Measurements from ENCODE around the gene CTSW. TPM values are rescaled to one million over a fixed set of nuclear protein-coding genes. Genes with fewer than 3 reads are reported as not detected.

CTSW gene
- total RNA-seq, 1 experiment from 2014 or later = not detected

DNA sequence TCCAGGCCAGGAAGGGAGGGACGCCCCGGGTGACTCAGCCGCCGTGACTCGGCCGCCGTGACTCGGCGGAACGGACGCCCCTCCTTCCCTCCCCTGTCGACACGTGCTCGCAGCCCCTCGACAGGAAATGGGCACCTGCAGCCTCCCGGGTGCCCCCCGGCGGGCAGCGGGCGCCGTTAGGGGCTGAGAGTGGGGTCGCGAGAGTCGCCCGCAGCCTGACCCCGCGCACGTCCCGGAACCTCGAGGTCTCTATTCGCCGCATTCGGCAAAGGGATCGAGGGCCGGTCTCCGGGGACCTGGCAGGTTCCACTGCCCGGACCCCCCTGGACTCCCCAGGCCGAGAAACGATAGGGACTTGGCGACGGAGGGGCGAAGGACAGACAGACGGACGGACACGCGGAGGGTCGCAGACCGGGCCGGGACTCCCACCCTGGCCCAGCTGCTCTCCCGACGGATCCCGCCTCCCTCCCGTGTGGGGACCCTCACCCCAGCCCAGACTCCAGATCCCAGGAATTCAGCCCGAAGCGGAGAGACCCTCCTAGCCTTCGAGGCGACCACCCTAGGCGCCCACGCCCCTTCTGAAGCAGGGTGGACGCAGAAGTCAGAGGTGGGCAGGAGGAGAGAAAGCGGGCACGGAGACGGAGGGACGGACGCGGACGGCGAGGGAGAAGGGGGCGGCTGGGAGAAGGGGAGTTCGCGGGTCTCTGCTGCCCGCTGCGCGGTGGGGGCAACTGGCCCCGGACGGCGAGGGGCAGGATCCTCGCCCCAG lies 19.9 kb downstream of the CTSW start:
- Histone ChIP-seq H3K4me3 (ENCODE audit: low read depth in 2 of 2, low read length in 2 of 2) (peak overlapping the region; percentile 82 to 89), H3K27me3 (ENCODE audit: control insufficient read depth, insufficient read depth, low read length) (no peaks in the 10 kb centered on the region), H3K36me3 (ENCODE audit: control insufficient read depth, insufficient read depth, low read length) (no peaks in the 10 kb centered on the region; the same call in 1 of the 2 replicates), H3K9me3 (ENCODE audit: control insufficient read depth, insufficient read depth, low read depth, low read length) (no peaks in the 10 kb centered on the region), H3K27ac (ENCODE audit: low read length) (peak overlapping the region; percentile 87), H3K4me1 (ENCODE audit: control insufficient read depth, insufficient read depth, low read length) (peaks cover 65% of the 10 kb centered on the region)
- ATAC-seq (peak; percentile 19), DNase-seq (ENCODE audit: low read depth, low spot score) (no peak)
- ChIA-PET POLR2A (interaction anchor here (0.5 to 3.2 kb wide), 7 partner anchors 9 to 125 kb away, joined by 3 to 20 read pairs (median 7); partner anchors contain the start of gene CCDC85B), CTCF (interaction anchor here (0.7 kb wide), 1 partner anchor 15 kb away, joined by 10 read pairs; no protein-coding TSS in a partner anchor)
- no TSS peak for BruUV-seq (replicated peaks)
- in situ Hi-C loops (cut with HindIII; ENCODE audit: low pct_unique_long_range_greater_than_20kb, low sequenced_read_pairs) = no loop called here
- TF ChIP-seq SIN3A (IDR thresholded peaks at IDR 0.05; ENCODE audit: borderline replicate concordance, insufficient read depth, low read depth, low read length) (no peak), POLR2AphosphoS5 (IDR thresholded peaks at IDR 0.05; ENCODE audit: low read depth, low read length) (peak; percentile 65), TCF7L2 (IDR thresholded peaks at IDR 0.05; ENCODE audit: low read depth, low read length) (no peak)
- TF ChIP-seq, protein P1, sequence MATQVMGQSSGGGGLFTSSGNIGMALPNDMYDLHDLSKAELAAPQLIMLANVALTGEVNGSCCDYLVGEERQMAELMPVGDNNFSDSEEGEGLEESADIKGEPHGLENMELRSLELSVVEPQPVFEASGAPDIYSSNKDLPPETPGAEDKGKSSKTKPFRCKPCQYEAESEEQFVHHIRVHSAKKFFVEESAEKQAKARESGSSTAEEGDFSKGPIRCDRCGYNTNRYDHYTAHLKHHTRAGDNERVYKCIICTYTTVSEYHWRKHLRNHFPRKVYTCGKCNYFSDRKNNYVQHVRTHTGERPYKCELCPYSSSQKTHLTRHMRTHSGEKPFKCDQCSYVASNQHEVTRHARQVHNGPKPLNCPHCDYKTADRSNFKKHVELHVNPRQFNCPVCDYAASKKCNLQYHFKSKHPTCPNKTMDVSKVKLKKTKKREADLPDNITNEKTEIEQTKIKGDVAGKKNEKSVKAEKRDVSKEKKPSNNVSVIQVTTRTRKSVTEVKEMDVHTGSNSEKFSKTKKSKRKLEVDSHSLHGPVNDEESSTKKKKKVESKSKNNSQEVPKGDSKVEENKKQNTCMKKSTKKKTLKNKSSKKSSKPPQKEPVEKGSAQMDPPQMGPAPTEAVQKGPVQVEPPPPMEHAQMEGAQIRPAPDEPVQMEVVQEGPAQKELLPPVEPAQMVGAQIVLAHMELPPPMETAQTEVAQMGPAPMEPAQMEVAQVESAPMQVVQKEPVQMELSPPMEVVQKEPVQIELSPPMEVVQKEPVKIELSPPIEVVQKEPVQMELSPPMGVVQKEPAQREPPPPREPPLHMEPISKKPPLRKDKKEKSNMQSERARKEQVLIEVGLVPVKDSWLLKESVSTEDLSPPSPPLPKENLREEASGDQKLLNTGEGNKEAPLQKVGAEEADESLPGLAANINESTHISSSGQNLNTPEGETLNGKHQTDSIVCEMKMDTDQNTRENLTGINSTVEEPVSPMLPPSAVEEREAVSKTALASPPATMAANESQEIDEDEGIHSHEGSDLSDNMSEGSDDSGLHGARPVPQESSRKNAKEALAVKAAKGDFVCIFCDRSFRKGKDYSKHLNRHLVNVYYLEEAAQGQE (IDR thresholded peaks at IDR 0.05; ENCODE audit: insufficient read depth in 1 of 2, low read depth in 2 of 2, low read length in 1 of 2) = no peak
- TF ChIP-seq, protein P2, sequence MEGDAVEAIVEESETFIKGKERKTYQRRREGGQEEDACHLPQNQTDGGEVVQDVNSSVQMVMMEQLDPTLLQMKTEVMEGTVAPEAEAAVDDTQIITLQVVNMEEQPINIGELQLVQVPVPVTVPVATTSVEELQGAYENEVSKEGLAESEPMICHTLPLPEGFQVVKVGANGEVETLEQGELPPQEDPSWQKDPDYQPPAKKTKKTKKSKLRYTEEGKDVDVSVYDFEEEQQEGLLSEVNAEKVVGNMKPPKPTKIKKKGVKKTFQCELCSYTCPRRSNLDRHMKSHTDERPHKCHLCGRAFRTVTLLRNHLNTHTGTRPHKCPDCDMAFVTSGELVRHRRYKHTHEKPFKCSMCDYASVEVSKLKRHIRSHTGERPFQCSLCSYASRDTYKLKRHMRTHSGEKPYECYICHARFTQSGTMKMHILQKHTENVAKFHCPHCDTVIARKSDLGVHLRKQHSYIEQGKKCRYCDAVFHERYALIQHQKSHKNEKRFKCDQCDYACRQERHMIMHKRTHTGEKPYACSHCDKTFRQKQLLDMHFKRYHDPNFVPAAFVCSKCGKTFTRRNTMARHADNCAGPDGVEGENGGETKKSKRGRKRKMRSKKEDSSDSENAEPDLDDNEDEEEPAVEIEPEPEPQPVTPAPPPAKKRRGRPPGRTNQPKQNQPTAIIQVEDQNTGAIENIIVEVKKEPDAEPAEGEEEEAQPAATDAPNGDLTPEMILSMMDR (IDR thresholded peaks at IDR 0.05) = no peak
- intact Hi-C loops (cut with micrococcal nuclease; ENCODE audit: unreplicated experiment) = no loop called here

DNA sequence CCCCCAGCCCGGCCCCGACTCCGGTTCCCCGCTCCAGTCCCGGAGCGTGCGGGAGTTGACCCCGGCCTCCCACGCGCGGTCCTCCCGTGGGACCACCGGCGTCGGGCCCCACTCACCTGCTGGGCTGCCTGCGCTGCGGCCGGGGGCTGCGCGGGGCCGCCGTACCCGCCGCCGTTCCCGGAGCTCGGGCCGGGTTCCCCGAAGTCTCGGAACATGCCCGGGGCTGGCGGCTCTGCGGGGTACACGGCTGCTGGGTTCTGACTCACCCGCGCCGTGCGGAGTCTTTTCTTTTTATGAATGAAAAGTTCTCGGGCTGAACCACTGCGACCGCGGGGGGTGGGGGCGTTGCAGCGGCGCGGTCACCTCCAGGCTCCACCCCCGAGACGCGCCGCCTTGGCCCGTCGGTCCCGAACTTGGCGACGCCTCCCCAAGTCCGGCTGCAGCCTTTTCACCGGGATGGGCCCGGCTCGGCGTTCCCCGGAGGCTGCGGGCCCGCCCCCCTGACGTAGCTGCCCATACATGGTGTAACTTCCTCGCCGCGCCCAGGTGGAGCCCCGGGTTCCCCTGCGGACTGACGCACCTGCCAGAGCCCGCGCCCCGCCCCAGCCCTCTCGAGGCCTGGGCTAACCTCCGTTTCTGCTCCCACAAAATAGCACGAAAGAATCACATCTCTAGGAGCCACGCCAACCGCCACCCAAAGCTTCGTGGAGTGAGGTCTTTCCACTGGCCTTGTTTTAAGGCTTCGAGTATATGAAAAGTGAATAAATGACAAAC lies 20.7 kb downstream of the CTSW start, which contains the start of gene FOSL1:
Gene FOSL1 (minus strand): TSS at position 264 of the 774 bp plus-strand sequence. CDS start 49 bp downstream, at position 215.
- DNase-seq (ENCODE audit: low read depth, low spot score) (no peak), ATAC-seq (peak; percentile 69)
- Histone ChIP-seq H3K4me1 (ENCODE audit: control insufficient read depth, insufficient read depth, low read length) (peaks cover 58% of the 10 kb centered on the region), H3K27ac (ENCODE audit: low read length) (peak within 1 kb of the TSS; percentile 99), H3K9me3 (ENCODE audit: control insufficient read depth, insufficient read depth, low read depth, low read length) (no peaks in the 10 kb centered on the region), H3K27me3 (ENCODE audit: control insufficient read depth, insufficient read depth, low read length) (no peaks in the 10 kb centered on the region), H3K4me3 (ENCODE audit: low read depth in 2 of 2, low read length in 2 of 2) (peak within 1 kb of the TSS; percentile 82 to 89), H3K36me3 (ENCODE audit: control insufficient read depth, insufficient read depth, low read length) (no peaks in the 10 kb centered on the region; the same call in 1 of the 2 replicates)
- intact Hi-C loops (cut with micrococcal nuclease; ENCODE audit: unreplicated experiment) (no loop called here), in situ Hi-C loops (cut with HindIII; ENCODE audit: low pct_unique_long_range_greater_than_20kb, low sequenced_read_pairs) (no loop called here)
- ChIA-PET POLR2A (interaction anchor here (0.6 to 3.4 kb wide), 11 partner anchors 10 to 1899 kb away, joined by 3 to 35 read pairs (median 3); partner anchors contain the start of genes CCDC85B and FIBP), CTCF (interaction anchor here (0.5 to 1.2 kb wide), 3 partner anchors 12 to 166 kb away, joined by 4 to 11 read pairs (median 8); partner anchors contain the start of gene FIBP)
- TF ChIP-seq, protein P2 (IDR thresholded peaks at IDR 0.05) = no peak
- TF ChIP-seq POLR2AphosphoS5 (IDR thresholded peaks at IDR 0.05; ENCODE audit: low read depth, low read length) = peak; percentile 99
- peak; percentile 98; the same call in 1 of the 2 replicates for TF ChIP-seq SIN3A (IDR thresholded peaks at IDR 0.05; ENCODE audit: borderline replicate concordance, insufficient read depth, low read depth, low read length)
- TF ChIP-seq, protein P1 (IDR thresholded peaks at IDR 0.05; ENCODE audit: insufficient read depth in 1 of 2, low read depth in 2 of 2, low read length in 1 of 2) = 0 out of 4 replicates have a peak, but pooled peaks of 1 of the 2 experiments have one; percentile 8
- peak; percentile 77 for TF ChIP-seq TCF7L2 (IDR thresholded peaks at IDR 0.05; ENCODE audit: low read depth, low read length)
- no TSS peak for BruUV-seq (replicated peaks)

Data from Panc1 (cell line).